ENCODE results near the gene ATP2C2.
"Not testable (repeated sequence)": the region's sequence is repeated elsewhere in the genome, so short reads cannot be mapped to it uniquely, and the experiment has no call there.

Gene ATP2C2

GRCh38 chr16:84425696-84426095, 57.4 kb downstream of the ATP2C2 start:
- no peak for DNase-seq

- DNase-seq = no peak
Measured at GRCh38 chr16:84426804-84427203, 58.5 kb downstream of the ATP2C2 start.

- DNase-seq = no peak
Measured at GRCh38 chr16:84427553-84427952, 59.2 kb downstream of the ATP2C2 start.

- no peak for DNase-seq
Measured at GRCh38 chr16:84430860-84431259, 62.5 kb downstream of the ATP2C2 start.

GRCh38 chr16:84434800-84435199, 66.5 kb downstream of the ATP2C2 start:
- DNase-seq = no peak

- DNase-seq = no peak
Measured at GRCh38 chr16:84436196-84436595, 67.9 kb downstream of the ATP2C2 start.

GRCh38 chr16:84438971-84439696, 70.8 kb downstream of the ATP2C2 start:
- DNase-seq = no peak

- DNase-seq = no peak
Measured at GRCh38 chr16:84442416-84443145, 74.2 kb downstream of the ATP2C2 start.

- no peak for DNase-seq
Measured at GRCh38 chr16:84443166-84443802, 74.9 kb downstream of the ATP2C2 start.

GRCh38 chr16:84444476-84444875, 76.1 kb downstream of the ATP2C2 start:
- DNase-seq = no peak

GRCh38 chr16:84446084-84446483, 77.7 kb downstream of the ATP2C2 start:
- DNase-seq = no peak

GRCh38 chr16:84446596-84447392, 78.5 kb downstream of the ATP2C2 start:
- no peak for DNase-seq

- DNase-seq = no peak
Measured at GRCh38 chr16:84448444-84448843, 80.1 kb downstream of the ATP2C2 start.

GRCh38 chr16:84449156-84450140, 81.1 kb downstream of the ATP2C2 start:
- DNase-seq = peak; percentile 3

GRCh38 chr16:84450176-84450865, 82.0 kb downstream of the ATP2C2 start:
- no peak for DNase-seq

- not testable (repeated sequence) for DNase-seq
Measured at GRCh38 chr16:84451010-84451676, 82.8 kb downstream of the ATP2C2 start.

GRCh38 chr16:84451781-84452180, 83.4 kb downstream of the ATP2C2 start:
- no peak for DNase-seq

GRCh38 chr16:84453061-84453752, 84.9 kb downstream of the ATP2C2 start:
- DNase-seq = no peak

- DNase-seq = no peak
Measured at GRCh38 chr16:84454611-84455010, 86.3 kb downstream of the ATP2C2 start.

- DNase-seq = no peak
Measured at GRCh38 chr16:84455031-84455430, 86.7 kb downstream of the ATP2C2 start.

Data from NCI-H2029 treated with DMSO at 0.1 percent for 48 hours (cell line).